ENCODE measurements around the gene HOMER1. TPM values are rescaled to one million over a fixed set of nuclear protein-coding genes. Genes with fewer than 3 reads are reported as not detected.

HOMER1 gene
- total RNA-seq, 1 donor from 2014 or later = 22.3 TPM

DNA sequence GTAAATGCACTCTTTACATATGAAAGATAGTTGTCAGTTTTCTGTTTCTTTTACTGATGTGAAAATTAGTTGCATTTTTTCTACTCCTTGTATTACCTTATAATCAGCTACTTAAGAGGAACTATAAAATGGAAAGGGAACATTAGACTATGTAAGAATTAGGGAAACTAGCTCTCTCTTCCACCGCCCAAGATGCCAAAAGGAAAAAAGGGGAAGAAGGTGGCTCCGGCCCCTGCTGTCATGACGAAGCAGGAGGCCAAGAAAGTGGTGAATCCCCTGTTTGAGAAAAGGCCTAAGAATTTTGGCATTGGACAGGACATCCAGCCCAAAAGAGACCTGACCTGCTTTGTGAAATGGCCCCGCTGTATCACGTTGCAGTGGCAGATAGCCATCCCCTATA, 15.2 kb upstream of the HOMER1 start:
- Mint-ChIP-seq H3K27ac (no peak overlapping the region), H3K4me3 (ENCODE audit: low read depth) (no peak overlapping the region), H3K27me3 (no peaks in the 10 kb centered on the region), H3K9me3 (ENCODE audit: low read depth) (peaks cover 5% of the 10 kb centered on the region), H3K4me1 (ENCODE audit: low read depth) (no peaks in the 10 kb centered on the region), H3K36me3 (ENCODE audit: insufficient read depth) (no peaks in the 10 kb centered on the region)
- DNase-seq (ENCODE audit: low spot score, unreplicated experiment) = no peak
- TF ChIP-seq, protein P1, sequence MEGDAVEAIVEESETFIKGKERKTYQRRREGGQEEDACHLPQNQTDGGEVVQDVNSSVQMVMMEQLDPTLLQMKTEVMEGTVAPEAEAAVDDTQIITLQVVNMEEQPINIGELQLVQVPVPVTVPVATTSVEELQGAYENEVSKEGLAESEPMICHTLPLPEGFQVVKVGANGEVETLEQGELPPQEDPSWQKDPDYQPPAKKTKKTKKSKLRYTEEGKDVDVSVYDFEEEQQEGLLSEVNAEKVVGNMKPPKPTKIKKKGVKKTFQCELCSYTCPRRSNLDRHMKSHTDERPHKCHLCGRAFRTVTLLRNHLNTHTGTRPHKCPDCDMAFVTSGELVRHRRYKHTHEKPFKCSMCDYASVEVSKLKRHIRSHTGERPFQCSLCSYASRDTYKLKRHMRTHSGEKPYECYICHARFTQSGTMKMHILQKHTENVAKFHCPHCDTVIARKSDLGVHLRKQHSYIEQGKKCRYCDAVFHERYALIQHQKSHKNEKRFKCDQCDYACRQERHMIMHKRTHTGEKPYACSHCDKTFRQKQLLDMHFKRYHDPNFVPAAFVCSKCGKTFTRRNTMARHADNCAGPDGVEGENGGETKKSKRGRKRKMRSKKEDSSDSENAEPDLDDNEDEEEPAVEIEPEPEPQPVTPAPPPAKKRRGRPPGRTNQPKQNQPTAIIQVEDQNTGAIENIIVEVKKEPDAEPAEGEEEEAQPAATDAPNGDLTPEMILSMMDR (IDR thresholded peaks at IDR 0.05; ENCODE audit: unreplicated experiment) = no peak

DNA sequence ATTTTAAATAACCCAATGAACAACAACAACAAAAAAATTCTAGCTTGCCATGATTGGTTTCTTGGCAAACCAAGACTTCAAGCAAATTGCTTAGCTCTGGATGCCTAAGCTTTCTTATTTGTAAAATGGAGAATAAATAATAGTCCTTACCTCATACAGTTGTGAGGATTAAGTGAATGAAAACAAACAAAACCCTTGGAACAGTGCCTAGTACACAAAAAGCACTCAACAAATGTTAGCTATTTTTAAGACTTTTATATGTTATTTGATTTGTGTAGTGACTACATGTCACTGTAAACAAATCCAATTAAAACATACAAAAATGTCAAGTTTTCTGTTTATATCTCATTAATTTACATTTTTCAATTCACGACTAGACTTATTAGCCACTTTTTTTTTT, 13.5 kb upstream of the HOMER1 start:
- Mint-ChIP-seq H3K4me3 (ENCODE audit: low read depth) (no peak overlapping the region), H3K27ac (no peak overlapping the region), H3K27me3 (no peaks in the 10 kb centered on the region), H3K4me1 (ENCODE audit: low read depth) (no peaks in the 10 kb centered on the region), H3K9me3 (ENCODE audit: low read depth) (peaks cover 5% of the 10 kb centered on the region), H3K36me3 (ENCODE audit: insufficient read depth) (no peaks in the 10 kb centered on the region)
- TF ChIP-seq, protein P1 (IDR thresholded peaks at IDR 0.05; ENCODE audit: unreplicated experiment) = no peak
- DNase-seq (ENCODE audit: low spot score, unreplicated experiment) = no peak

DNA sequence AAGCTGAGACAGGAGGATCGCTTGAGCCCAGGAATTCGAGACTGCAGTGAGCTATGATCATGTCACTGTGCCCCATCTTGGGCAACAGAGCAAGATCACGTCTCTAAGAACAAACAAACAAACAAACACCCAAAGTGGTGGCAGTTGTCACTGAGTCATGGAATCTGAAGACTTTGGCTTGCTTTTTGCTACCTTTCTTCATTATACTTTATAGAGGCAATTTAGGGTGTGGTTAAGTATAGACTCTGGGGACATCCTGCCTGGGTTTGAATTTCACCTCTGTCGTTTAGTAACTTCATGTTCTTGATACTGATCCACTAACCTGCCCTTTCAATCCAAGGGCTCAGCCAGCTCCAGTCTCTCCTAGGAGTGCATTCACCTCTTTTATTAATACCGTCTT, 13.0 kb upstream of the HOMER1 start:
- TF ChIP-seq, protein P1 (IDR thresholded peaks at IDR 0.05; ENCODE audit: unreplicated experiment) = no peak

DNA sequence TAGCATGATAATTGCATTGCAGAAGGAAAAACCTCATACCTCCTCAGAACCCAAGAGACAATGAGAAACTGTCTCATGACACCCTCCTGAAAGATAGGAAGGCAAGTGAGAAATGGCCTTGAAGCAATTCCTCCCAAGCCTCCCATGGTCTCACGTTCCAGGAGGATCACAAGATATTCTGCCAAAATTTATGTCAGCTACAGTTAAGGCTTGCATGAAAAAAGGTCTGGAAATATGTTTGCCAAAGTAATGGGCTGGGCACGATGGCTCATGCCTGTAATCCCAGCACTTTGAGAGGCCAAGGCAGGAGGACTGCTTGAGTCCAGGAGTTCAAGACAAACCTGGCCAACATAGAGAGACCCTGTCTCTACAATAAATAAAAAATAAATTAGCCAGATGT, 12.6 kb upstream of the HOMER1 start:
- TF ChIP-seq, protein P1 (IDR thresholded peaks at IDR 0.05; ENCODE audit: unreplicated experiment) = no peak
- DNase-seq (ENCODE audit: low spot score, unreplicated experiment) = no peak
- no peak overlapping the region for H3K4me3 Mint-ChIP-seq (ENCODE audit: low read depth)
- peaks cover 5% of the 10 kb centered on the region for H3K9me3 Mint-ChIP-seq (ENCODE audit: low read depth)
- H3K27ac Mint-ChIP-seq = no peak overlapping the region
- no peaks in the 10 kb centered on the region for H3K27me3 Mint-ChIP-seq
- H3K36me3 Mint-ChIP-seq (ENCODE audit: insufficient read depth) = no peaks in the 10 kb centered on the region
- no peaks in the 10 kb centered on the region for H3K4me1 Mint-ChIP-seq (ENCODE audit: low read depth)

More for the DNA sequence above, 13.0 kb upstream of the HOMER1 start:
- Mint-ChIP-seq H3K36me3 (ENCODE audit: insufficient read depth) (no peaks in the 10 kb centered on the region), H3K4me1 (ENCODE audit: low read depth) (no peaks in the 10 kb centered on the region), H3K27ac (no peak overlapping the region), H3K27me3 (no peaks in the 10 kb centered on the region), H3K4me3 (ENCODE audit: low read depth) (no peak overlapping the region), H3K9me3 (ENCODE audit: low read depth) (peaks cover 5% of the 10 kb centered on the region)
- no peak for DNase-seq (ENCODE audit: low spot score, unreplicated experiment)

DNA sequence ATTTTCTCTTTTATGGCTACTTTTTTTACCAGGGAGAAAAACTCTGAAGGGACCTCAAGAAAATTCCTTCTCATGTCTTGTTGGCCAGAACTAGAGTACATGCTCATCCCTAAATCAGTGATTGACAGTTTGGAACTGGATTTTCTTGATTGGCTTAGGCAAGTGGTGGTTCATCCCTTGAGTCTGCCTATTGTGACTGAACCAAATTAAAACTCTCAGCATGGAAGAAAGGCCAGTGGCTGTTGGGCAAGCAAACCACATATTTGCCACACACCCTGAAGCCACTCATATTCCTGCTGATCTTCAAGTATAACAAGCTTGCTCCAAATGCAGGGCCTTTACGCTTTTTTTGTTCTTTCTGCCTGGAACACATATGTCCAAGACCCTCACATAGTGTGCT, 7.2 kb upstream of the HOMER1 start:
- TF ChIP-seq, protein P1 (IDR thresholded peaks at IDR 0.05; ENCODE audit: unreplicated experiment) = no peak
- peaks cover 12% of the 10 kb centered on the region for H3K4me1 Mint-ChIP-seq (ENCODE audit: low read depth)
- H3K27me3 Mint-ChIP-seq = no peaks in the 10 kb centered on the region
- H3K36me3 Mint-ChIP-seq (ENCODE audit: insufficient read depth) = no peaks in the 10 kb centered on the region
- H3K9me3 Mint-ChIP-seq (ENCODE audit: low read depth) = peaks cover 5% of the 10 kb centered on the region
- H3K27ac Mint-ChIP-seq = no peak overlapping the region
- no peak overlapping the region for H3K4me3 Mint-ChIP-seq (ENCODE audit: low read depth)
- DNase-seq (ENCODE audit: low spot score, unreplicated experiment) = no peak
